Tibial nerve (tissue), 4 donors: Measurements from ENCODE around the gene NT5M. TPM values are rescaled to one million over a fixed set of nuclear protein-coding genes. Genes with fewer than 3 reads are reported as not detected.

Source experiments
- DNase-seq, 2 donors: peaks; one replicate each; pipeline ENCODE4 v3.0.0-alpha.2; 2019; ENCODE audit warnings: low spot score in 2 of 2
- H3K27ac ChIP-seq, 4 donors: fragments of 200-600 bp; sonication (generic) in 3 of 4; one replicate each; pipeline ENCODE4 v1.5.1; 2017 to 2019; ENCODE audit warnings: mild to moderate bottlenecking in 1 of 4
- H3K27me3 ChIP-seq, 2 donors: fragments of 200-600 bp; sonication (generic) in 1 of 2; one replicate each; pipeline versions ENCODE4 v1.5.1 to v1.6.0; 2017 to 2019
- H3K36me3 ChIP-seq, 3 donors: fragments of 200-600 bp; sonication (generic); one replicate each; pipeline ENCODE4 v1.5.1; 2018 to 2019
- H3K4me1 ChIP-seq, 4 donors: fragments of 200-600 bp; sonication (generic) in 3 of 4; one replicate each; pipeline ENCODE4 v1.5.1; 2017 to 2019
- H3K4me3 ChIP-seq, 4 donors: fragments of 200-600 bp; sonication (generic) in 3 of 4; one replicate each; pipeline ENCODE4 v1.5.1; 2017 to 2019; ENCODE audit warnings: mild to moderate bottlenecking in 1 of 4, moderate library complexity in 1 of 4
- H3K9me3 ChIP-seq, 4 donors: fragments of 200-600 bp; sonication (generic) in 3 of 4; one replicate each; pipeline ENCODE4 v1.5.1; 2017 to 2019
- EP300 ChIP-seq, 2 donors: sonication (generic); formaldehyde crosslinking; IDR thresholded peaks; one replicate each; pipeline ENCODE4 v1.6.1; 2017; ENCODE audit warnings: antibody characterized with exemption in 2 of 2, mild to moderate bottlenecking in 1 of 2
- POLR2A ChIP-seq, 2 donors: fragments of 450-650 bp; IDR thresholded peaks; one replicate each; pipeline ENCODE4 v1.6.1; 2017; ENCODE audit warnings: antibody characterized with exemption in 2 of 2, mild to moderate bottlenecking in 2 of 2, moderate library complexity in 2 of 2
- WGBS, 2 donors: methylation state at CpG; one replicate each; pipeline ENCODE4 v1.1.5; 2018; 5-methylcytosine and 5-hydroxymethylcytosine counted together
- total RNA-seq, 4 donors: library from RNA; depleted of rRNA; stranded (reverse); fragments of >200 nt; gene quantifications; one replicate each; pipeline ENCODE4 v1.1.0, GENCODE V29; 2016
- TF ChIP-seq, protein P1 (sequence below), 5 experiments: fragments of 200-600 bp in 3 of 5; fragments of 450-650 bp in 2 of 5; sonication (generic) in 3 of 5; IDR thresholded peaks; one replicate each; pipeline ENCODE4 v1.5.1; 2016 to 2019; ENCODE audit warnings: antibody characterized with exemption in 5 of 5, mild to moderate bottlenecking in 3 of 5, moderate library complexity in 2 of 5

Gene NT5M
- total RNA-seq, 4 donors from 2014 or later = 4.8 to 11.2 (median 7.7) TPM

DNA sequence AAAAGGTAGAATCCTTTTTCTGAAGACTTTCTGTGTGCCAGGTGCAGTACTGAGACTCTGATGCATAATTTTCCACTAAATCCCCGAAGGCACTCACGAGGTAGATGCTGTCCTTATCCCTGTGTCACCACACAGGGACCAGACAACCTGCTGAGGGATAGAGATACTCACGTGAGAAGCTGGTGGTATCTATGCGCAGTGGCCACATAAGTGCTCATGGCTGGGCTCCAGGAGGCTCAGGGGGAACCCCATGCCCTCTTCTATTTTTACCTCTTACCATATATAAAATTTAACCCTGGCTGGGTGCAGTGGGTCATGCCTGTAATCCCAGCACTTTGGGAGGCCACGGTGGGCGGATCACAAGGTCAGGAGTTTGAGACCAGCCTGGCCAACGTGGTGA, 38.3 kb downstream of the NT5M start:
- Histone ChIP-seq H3K36me3 (peaks cover 0 to 21% (median 0%) of the 10 kb centered on the region in 3 donors), H3K27ac (no peak overlapping the region), H3K27me3 (no peaks in the 10 kb centered on the region), H3K4me3 (no peak overlapping the region), H3K9me3 (no peaks in the 10 kb centered on the region), H3K4me1 (no peaks in the 10 kb centered on the region)
- WGBS, 2 donors = 83 to 87% methylated on average over 7 of the region's 7 CpGs
- TF ChIP-seq, protein P1, sequence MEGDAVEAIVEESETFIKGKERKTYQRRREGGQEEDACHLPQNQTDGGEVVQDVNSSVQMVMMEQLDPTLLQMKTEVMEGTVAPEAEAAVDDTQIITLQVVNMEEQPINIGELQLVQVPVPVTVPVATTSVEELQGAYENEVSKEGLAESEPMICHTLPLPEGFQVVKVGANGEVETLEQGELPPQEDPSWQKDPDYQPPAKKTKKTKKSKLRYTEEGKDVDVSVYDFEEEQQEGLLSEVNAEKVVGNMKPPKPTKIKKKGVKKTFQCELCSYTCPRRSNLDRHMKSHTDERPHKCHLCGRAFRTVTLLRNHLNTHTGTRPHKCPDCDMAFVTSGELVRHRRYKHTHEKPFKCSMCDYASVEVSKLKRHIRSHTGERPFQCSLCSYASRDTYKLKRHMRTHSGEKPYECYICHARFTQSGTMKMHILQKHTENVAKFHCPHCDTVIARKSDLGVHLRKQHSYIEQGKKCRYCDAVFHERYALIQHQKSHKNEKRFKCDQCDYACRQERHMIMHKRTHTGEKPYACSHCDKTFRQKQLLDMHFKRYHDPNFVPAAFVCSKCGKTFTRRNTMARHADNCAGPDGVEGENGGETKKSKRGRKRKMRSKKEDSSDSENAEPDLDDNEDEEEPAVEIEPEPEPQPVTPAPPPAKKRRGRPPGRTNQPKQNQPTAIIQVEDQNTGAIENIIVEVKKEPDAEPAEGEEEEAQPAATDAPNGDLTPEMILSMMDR (IDR thresholded peaks at IDR 0.05) = no peak
- no peak for TF ChIP-seq EP300 (IDR thresholded peaks at IDR 0.05)
- TF ChIP-seq POLR2A (IDR thresholded peaks at IDR 0.05) = no peak
- DNase-seq = no peak

DNA sequence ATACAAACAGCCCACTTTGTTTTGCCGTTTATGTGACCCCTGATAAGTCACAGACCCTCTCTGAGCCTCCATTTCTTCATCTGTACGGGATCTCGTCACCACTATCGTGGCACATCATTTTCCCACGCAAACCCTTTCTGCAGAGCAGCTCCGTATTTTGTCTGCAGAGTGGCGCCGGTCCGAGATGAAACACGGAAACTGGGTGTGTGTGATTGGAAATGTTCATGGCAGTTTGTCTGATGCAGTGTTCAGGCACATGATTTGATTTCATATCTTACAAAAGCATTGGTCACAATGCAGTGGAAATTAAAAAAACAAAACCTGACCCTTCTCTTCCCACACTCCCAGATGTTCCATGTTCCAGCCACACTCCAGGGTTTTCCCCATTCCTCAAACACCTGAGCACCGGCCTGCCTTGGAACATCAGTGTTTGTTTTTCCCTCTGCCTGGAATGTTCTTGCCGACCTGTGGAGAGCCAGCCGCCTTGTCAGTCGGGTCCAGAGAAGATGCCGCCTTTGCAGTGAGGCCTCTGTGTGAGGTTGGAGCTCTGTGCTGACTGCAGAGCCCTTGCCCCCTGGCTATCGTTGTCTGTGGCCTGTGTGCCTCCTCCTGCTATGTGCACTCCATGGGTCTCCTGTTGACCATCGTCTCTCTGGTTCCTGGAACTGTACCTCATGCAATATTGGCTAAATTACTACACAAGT, 39.2 kb downstream of the NT5M start:
- Histone ChIP-seq H3K4me1 (no peaks in the 10 kb centered on the region), H3K9me3 (no peaks in the 10 kb centered on the region), H3K4me3 (no peak overlapping the region), H3K36me3 (peaks cover 0 to 25% (median 0%) of the 10 kb centered on the region in 3 donors), H3K27me3 (no peaks in the 10 kb centered on the region), H3K27ac (no peak overlapping the region)
- no peak for DNase-seq
- TF ChIP-seq EP300 (IDR thresholded peaks at IDR 0.05) (no peak), POLR2A (IDR thresholded peaks at IDR 0.05) (no peak)
- TF ChIP-seq, protein P1 (IDR thresholded peaks at IDR 0.05) = no peak
- WGBS, 2 donors = 75 to 81% methylated on average over 17 of the region's 17 CpGs

DNA sequence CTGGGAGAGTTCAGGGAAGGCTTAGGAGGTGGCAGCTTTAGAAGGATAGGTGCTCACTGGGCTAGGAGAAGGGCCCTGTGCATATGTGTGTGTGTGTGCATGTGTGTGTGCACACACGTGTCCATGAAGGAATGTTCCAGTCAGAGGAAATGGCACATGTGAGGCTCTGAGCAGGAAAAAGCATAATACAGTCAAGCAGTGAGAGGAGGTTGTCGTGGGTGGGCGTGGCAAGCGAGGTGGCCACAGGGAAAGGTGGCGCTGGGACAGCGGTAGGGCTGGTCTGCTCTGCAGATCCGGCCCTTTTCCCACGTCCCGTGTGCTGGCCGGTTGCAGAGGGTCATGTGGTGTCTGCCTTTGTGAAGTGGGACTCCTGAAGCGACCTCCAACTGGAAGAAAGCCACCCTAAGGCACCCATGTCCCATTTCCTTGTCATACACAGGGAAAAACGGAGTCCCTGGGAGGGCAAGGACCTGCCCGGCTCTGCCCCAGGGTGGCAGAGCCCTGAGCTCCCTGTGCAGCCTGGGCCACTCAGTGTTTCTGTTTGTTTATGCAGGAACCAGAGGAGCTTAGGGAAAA, 40.1 kb downstream of the NT5M start:
- Histone ChIP-seq H3K27me3 (no peaks in the 10 kb centered on the region), H3K9me3 (no peaks in the 10 kb centered on the region), H3K27ac (no peak overlapping the region), H3K4me1 (no peaks in the 10 kb centered on the region), H3K36me3 (peaks cover 0 to 28% (median 0%) of the 10 kb centered on the region in 3 donors), H3K4me3 (no peak overlapping the region)
- DNase-seq = no peak
- no peak for TF ChIP-seq POLR2A (IDR thresholded peaks at IDR 0.05)
- TF ChIP-seq, protein P1 (IDR thresholded peaks at IDR 0.05) = no peak
- whole genome bisulfite sequencing, 2 donors = 74 to 79% methylated on average over 13 of the region's 13 CpGs

DNA sequence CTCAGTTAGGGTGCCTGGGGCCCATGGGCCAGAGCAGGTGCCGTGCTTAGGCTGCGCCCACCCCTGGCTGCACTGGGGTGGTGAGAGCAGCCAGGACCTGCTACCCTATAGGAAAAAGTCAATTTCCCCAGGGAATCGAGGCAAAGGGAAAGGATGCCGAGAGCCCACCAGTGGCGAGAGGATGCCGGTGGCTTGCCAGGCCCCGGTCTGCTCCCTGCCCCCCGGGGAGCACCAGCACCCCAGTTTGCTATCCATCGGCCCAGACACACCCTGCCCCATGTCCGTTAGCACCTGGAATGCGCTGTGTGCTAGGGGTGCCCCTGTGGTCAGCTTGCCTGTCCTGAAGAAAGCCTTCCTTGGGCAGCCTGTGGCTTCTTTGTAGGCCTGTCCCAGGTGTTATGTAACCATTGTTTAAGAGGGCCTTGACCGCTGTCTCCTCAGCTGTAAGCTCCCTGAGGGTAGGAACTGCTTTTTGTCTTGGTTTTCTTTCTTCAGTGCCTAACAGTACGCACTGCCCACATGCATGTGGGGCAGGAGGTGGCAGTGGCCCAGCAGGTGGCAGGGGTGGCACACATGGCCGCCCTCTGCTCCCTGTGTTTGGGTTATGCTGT, 40.8 kb downstream of the NT5M start:
- H3K27ac ChIP-seq = no peak overlapping the region
- no peaks in the 10 kb centered on the region for H3K27me3 ChIP-seq
- 97% methylated on average over 14 of the region's 14 CpGs for WGBS, 2 donors
- no peaks in the 10 kb centered on the region for H3K4me1 ChIP-seq
- H3K36me3 ChIP-seq = peaks cover 0 to 28% (median 0%) of the 10 kb centered on the region in 3 donors
- TF ChIP-seq, protein P1 (IDR thresholded peaks at IDR 0.05) = no peak
- TF ChIP-seq EP300 (IDR thresholded peaks at IDR 0.05) = no peak
- TF ChIP-seq POLR2A (IDR thresholded peaks at IDR 0.05) = no peak
- DNase-seq = no peak
- no peak overlapping the region for H3K4me3 ChIP-seq
- H3K9me3 ChIP-seq = no peaks in the 10 kb centered on the region
